T-helper 17 cell (primary cell): ENCODE results near the gene CDKN3. TPM values are rescaled to one million over a fixed set of nuclear protein-coding genes. Genes with fewer than 3 reads are reported as not detected.

Experiments used
- ATAC-seq: fragments of 150-1000 bp; cut with Tn5 transposase; 2 replicates; pipeline ENCODE4 v1.10.0; 2021; ENCODE audit warnings: mild to moderate bottlenecking, moderate library complexity
- DNase-seq, 3 donors: peaks; one replicate each; pipeline versions ENCODE4 v3.0.0 to v3.0.0-alpha.2; 2020 to 2021
- H3K9me3 ChIP-seq: one replicate; pipeline ENCODE4 v1.7.0; 2013; ENCODE audit warnings: low read length, mild to moderate bottlenecking; ENCODE audit not compliant: control insufficient read depth, poor library complexity, severe bottlenecking
- H3K27ac Mint-ChIP-seq: one replicate; pipeline ENCODE4 v1.8.0; 2022; ENCODE audit warnings: mild to moderate bottlenecking, moderate library complexity, mixed read lengths
- H3K27me3 Mint-ChIP-seq: one replicate; pipeline ENCODE4 v1.8.0; 2022; ENCODE audit warnings: mixed read lengths
- H3K36me3 Mint-ChIP-seq: one replicate; pipeline ENCODE4 v1.8.0; 2022; ENCODE audit warnings: low read depth, mixed read lengths
- H3K4me1 Mint-ChIP-seq: one replicate; pipeline ENCODE4 v1.8.0; 2022; ENCODE audit warnings: mild to moderate bottlenecking, mixed read lengths
- H3K4me3 Mint-ChIP-seq: one replicate; pipeline ENCODE4 v1.8.0; 2022; ENCODE audit warnings: mild to moderate bottlenecking, moderate library complexity, mixed read lengths
- total RNA-seq, 4 donors: library from RNA in 2 of 4; stranded (reverse) in 2 of 4; gene quantifications; one replicate each; pipeline ENCODE4 v1.2.3 and lab custom pipeline; 2022 to 2026

Gene CDKN3
- total RNA-seq, 2 donors from 2014 or later, result 1.1 to 1.5 TPM

GRCh38 chr14:54459106-54459505, 62.3 kb downstream of the CDKN3 start:
- ATAC-seq, result no peak

GRCh38 chr14:54462048-54462447, 65.2 kb downstream of the CDKN3 start:
- H3K4me3 Mint-ChIP-seq, result no peak overlapping the region
- peaks cover 2% of the 10 kb centered on the region for H3K36me3 Mint-ChIP-seq
- no peak for ATAC-seq
- no peak overlapping the region for H3K27ac Mint-ChIP-seq
- H3K9me3 ChIP-seq, result no peaks in the 10 kb centered on the region
- no peak for DNase-seq
- no peaks in the 10 kb centered on the region for H3K4me1 Mint-ChIP-seq
- H3K27me3 Mint-ChIP-seq, result no peaks in the 10 kb centered on the region

More at GRCh38 chr14:54459106-54459505, 62.3 kb downstream of the CDKN3 start:
- H3K9me3 ChIP-seq, result no peaks in the 10 kb centered on the region
- Mint-ChIP-seq H3K36me3 (no peaks in the 10 kb centered on the region), H3K27ac (no peak overlapping the region), H3K4me3 (no peak overlapping the region), H3K4me1 (no peaks in the 10 kb centered on the region), H3K27me3 (no peaks in the 10 kb centered on the region)
- no peak for DNase-seq

- H3K4me1 Mint-ChIP-seq, result no peaks in the 10 kb centered on the region
- ATAC-seq, result no peak
- H3K9me3 ChIP-seq, result no peaks in the 10 kb centered on the region
- H3K36me3 Mint-ChIP-seq, result peaks cover 7% of the 10 kb centered on the region
- H3K27me3 Mint-ChIP-seq, result no peaks in the 10 kb centered on the region
- no peak for DNase-seq
- no peak overlapping the region for H3K4me3 Mint-ChIP-seq
- no peak overlapping the region for H3K27ac Mint-ChIP-seq
Observed at GRCh38 chr14:54465654-54466053, 68.8 kb downstream of the CDKN3 start.

- no peaks in the 10 kb centered on the region for H3K27me3 Mint-ChIP-seq
- no peak for ATAC-seq
Observed at GRCh38 chr14:54467280-54467679, 70.5 kb downstream of the CDKN3 start.

More at GRCh38 chr14:54467280-54467679, 70.5 kb downstream of the CDKN3 start:
- Mint-ChIP-seq H3K27ac (no peak overlapping the region), H3K4me3 (no peak overlapping the region), H3K4me1 (no peaks in the 10 kb centered on the region), H3K36me3 (peaks cover 7% of the 10 kb centered on the region)
- DNase-seq, result no peak
- no peaks in the 10 kb centered on the region for H3K9me3 ChIP-seq

Other genes with a start within 250 kb of the CDKN3 start
- gene CNIH1, start 44.4 kb downstream of the CDKN3 start, total RNA-seq, result 10 to 100 TPM; 46.8 to 48.3 TPM
- gene GMFB, start 92.0 kb downstream of the CDKN3 start, total RNA-seq, result 10 to 100 TPM; 25.4 to 42.5 TPM
- 10 to 100 TPM; 28.3 to 35.8 TPM for gene CGRRF1, start 112.9 kb downstream of the CDKN3 start, total RNA-seq
- gene SAMD4A, start 170.1 kb downstream of the CDKN3 start, total RNA-seq, result 1 to 10 TPM; 6.5 to 6.9 TPM